HTR-8/SVneo (cell line): ENCODE results near the gene ZNF691.
"Not testable (repeated sequence)": the region's sequence is repeated elsewhere in the genome, so short reads cannot be mapped to it uniquely, and the experiment has no call there.

Source experiments
- DNase-seq: peaks from one replicate; pipeline ENCODE4 v3.0.0; 2011; ENCODE audit warnings: low spot score, mixed read lengths; ENCODE audit not compliant: insufficient read length
- FAIRE-seq: peaks from 2 replicates; lab custom pipeline; 2011; peaks lifted over from hg19 to GRCh38; lab: Jason Lieb, UNC

Gene ZNF691

DNA sequence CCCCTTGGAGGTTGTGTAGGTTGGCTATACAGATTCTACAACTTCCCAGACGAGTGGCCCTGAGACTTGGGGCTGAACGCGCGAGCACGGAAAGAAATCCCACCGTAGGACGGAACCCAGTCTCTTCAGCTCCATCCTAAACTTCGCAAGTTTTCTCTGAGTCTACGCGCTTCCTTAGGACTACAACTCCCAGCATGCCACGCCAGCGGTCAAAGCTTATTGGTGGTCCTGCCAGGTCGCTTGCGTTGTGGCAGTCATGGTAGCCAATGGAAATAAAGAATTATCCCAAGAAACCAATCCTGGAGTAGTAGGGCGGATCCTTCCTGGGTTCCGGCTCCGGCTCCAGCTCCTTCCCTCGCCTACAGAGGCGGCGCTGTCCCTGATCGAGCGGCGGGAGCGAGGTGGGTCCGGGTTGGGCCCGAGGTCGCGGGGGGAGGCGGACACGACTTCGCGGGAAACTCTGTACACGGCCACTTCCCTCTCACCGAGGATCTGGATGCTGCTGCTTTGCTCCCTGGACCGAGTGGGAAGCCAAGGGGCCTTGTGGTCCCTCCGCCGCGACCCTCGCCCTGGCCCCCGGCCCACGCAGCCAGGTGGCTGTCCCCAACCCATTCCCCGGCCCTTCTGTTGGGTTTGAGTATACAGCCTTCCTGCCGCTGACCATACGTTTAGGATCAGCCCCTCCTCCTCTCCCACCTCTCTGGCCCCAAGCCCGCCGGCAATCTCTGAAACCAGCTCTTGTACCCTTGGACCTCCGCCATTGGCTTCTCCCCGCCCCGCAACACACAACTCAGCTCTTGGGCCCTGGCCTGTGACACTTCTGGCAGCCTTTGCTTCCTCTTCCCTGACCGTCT, at the start of gene ZNF691:
ZNF691 (plus strand) TSS at position 357 of the 854 bp plus-strand sequence. CDS start 3,046 bp downstream, outside the sequence.
- FAIRE-seq, result peak; percentile 62
- peak; percentile 98 for DNase-seq

GRCh38 chr1:42797414-42797813, 49.0 kb upstream of the ZNF691 start:
- DNase-seq (no peak), FAIRE-seq (no peak)

DNA sequence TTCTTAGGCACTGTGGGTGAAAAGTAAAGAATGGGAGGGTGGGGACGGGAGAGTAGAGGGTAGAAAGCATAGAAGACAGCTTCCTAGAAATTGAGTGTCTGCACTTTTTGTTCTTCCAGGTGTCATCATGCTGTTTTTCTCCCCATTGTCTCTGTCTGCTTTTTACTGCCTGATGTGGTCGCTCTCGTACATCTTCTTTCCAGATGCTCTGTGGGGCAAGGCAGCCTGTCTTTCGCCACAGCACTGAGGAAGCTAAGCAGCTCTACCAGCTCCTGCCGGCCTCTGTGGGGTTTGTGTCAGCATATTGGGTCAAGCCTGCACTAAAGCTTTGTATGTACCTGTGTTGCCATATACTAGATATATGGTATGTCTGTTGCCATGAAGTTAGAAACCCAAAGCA, 48.4 kb upstream of the ZNF691 start:
- DNase-seq (no peak), FAIRE-seq (no peak)

- FAIRE-seq (no peak), DNase-seq (no peak)
These were observed 44.5 kb upstream of the ZNF691 start for GRCh38 chr1:42801832-42802473.

DNA sequence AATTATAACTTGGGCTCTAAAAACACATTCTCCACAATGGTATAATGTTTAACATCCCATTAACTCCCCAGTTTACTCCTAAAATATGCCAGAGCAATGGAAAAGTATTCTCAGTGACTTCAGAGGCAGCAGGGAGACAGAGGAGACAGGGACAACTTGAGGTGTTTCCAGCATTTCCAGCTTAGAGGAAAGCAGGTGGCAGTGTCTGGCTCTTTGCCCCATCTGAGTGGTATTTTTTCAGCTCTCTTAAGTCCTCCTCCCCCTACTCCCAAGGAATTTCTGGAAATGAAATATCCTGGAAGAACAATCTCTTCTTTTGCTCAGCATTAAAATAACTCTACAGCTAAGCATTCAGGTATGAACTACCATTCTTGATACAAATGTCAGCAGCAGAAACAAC, 40.2 kb upstream of the ZNF691 start:
- DNase-seq, result no peak

GRCh38 chr1:42806593-42806992, 39.8 kb upstream of the ZNF691 start:
- DNase-seq, result peak; percentile 21

More for the DNA sequence above, 40.2 kb upstream of the ZNF691 start:
- FAIRE-seq, result no peak

DNA sequence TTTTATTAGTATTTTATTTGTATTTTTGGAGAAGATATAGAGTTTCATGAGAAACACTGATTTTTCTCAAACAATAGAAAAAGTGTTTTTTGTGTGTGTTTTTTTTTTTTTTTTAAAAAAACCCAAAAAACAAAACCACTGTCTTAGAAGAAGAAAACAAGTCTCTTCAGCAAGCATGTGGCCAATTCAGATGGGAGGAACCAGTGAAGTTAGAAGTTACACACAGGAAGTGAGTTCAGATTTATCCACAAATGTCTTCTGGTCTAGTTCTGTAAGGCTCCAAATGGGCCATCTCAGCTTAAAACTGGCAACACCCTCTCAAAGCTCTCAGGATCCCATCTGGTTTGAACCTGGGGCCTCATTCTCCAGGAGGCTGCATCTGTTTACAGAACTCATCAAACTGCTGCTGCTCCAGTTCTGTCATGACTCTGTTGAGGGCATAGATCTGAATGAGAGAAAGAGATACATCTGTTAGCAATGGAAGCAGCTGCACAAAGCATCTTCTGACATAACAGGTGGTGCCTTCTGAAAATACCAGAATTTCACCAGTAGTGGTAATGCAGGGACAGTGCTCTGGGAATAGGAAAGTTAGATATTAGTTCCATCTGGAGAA, 39.3 kb upstream of the ZNF691 start:
- FAIRE-seq (no peak), DNase-seq (no peak)

More at GRCh38 chr1:42806593-42806992, 39.8 kb upstream of the ZNF691 start:
- no peak for FAIRE-seq

- not testable (repeated sequence) for DNase-seq, FAIRE-seq
These were observed 31.6 kb upstream of the ZNF691 start for GRCh38 chr1:42814815-42815214.

DNA sequence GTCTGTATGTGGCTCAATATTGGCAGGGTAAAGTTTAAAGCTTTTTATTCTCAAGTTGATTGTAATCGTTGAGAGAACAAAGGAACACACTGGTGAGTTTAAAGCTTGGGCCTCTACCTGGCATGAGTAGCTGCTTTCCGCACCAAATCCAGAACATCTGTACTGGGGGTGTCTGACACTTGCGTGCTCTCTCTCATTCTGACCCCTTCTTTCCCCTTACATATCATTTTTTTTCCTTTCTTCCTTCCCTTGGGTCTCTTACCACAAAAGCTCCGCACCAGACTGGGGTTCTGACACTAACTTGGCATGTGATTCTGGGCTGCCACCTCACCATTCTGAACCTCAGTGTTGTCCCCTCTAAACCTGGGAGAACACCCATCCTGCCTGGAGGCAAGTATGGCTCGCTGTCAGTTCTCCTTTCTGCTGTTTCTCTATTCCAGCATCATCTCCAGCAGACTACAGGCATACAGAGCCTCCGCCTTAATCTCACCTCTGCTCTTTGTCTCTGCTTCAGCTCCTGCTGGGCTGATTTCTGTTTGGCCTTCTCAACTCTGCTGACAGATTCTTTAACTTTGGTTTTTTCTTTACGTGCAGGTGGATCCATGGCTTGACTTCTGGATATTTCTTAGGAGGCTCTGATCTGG, 30.4 kb upstream of the ZNF691 start:
- DNase-seq, result no peak
- no peak for FAIRE-seq

DNA sequence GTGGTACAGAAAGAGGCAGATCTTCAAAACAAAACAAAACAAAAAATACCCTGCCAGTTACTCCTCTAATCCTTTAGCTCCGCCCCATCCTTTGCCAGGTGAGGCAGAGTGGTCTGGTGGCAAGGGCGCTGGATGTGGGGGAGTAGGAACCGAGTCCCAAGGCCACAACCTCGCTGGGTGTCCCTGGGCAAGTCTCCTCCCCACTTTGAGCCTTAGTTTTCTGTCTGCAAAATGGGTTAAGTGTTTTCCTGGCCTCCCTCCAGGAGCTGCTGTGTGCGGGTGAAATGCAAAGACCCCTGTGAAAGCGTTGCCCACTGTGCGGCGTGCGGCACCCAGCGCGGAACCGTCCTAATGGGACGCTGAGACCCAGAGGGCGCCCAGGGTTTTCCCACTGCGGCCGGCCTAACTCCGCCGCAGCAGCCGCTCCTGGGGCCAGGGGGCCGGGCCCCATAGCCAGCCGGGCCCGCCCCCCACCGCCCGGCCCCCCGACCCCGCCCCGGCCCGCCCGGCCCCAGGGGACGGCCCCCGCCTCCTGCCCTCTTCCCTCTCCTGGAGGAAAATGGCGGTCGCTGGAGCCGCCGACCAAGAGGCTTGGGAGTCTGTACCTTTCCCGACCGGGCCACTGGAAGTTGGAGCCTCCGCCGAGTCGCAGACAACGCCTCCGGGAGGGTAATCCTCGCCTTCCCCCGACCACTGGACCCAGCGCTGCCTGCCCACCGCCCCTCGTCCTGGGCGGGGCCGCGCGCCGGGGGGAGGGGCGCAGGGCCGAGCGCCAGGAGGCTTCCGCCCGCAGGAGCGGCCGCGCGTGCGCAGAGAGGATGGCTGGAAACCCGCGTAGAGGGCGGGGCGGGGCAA, 29.6 kb upstream of the ZNF691 start, which contains the start of the genes ERMAP and SVBP:
ERMAP (plus strand) TSS at position 538 of the 855 bp plus-strand sequence. CDS start 13,327 bp downstream, outside the sequence.
SVBP (minus strand) TSS at position 813 of the 855 bp plus-strand sequence. CDS start 853 bp downstream, outside the sequence.
- DNase-seq (peak; percentile 84), FAIRE-seq (no peak)

DNA sequence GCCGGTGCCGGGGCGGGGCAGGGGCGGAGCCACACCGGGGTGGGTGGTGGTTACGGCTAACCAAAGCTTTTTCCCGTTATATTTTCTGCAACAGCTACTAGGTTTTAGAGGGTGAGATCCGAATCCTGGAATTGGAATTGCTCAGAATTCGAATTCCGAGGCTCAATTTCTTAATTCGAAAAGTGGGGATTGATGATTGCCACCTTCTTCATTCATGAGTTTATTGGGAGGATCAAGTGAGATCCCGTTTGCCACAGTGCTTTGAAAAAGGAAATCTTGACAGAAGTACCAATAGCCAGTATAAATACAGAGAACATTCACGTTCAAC, 29.0 kb upstream of the ZNF691 start:
- DNase-seq (no peak), FAIRE-seq (no peak)

DNA sequence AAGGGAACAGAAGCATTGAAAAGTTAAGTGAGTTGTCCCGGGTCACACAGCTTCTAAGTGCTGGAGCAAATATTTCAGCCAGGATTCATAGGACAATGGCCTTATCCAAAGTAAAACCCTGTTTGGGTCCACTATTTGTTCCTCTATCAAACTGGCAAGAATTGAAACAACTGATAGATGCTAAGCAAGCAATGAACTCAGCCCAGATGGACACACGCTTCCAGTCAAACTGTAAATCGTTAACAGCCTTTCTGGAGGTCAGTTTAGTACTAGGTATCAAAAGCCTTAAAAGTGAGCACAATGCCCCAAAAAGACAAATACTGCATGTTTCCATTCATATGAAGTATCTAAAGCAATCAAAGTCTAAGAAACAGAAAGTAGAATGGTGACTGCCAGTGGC, 28.4 kb upstream of the ZNF691 start:
- DNase-seq (no peak), FAIRE-seq (no peak)

DNA sequence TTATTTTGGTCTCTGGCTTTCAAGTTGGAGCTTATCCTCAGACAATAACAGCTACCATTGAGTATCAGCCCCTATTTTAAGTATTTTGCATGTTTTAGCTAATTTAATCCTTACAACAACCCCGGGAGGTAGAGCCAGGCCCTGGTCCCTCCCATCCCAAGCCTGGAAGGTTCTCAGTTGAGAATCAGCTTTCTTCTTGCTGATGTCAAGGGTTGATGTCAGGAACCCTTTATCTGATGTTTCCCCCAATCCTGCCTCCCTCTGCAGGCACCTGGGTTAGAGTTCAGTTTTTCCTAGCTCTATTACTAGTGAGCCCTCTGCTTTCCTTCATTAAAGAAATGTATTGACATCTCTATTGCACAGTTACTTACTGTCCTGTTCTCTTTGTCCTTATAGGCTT, 25.6 kb upstream of the ZNF691 start:
- FAIRE-seq, result no peak

GRCh38 chr1:42821690-42822089, 24.7 kb upstream of the ZNF691 start:
- FAIRE-seq (no peak), DNase-seq (no peak)

More for the DNA sequence above, 25.6 kb upstream of the ZNF691 start:
- no peak for DNase-seq

DNA sequence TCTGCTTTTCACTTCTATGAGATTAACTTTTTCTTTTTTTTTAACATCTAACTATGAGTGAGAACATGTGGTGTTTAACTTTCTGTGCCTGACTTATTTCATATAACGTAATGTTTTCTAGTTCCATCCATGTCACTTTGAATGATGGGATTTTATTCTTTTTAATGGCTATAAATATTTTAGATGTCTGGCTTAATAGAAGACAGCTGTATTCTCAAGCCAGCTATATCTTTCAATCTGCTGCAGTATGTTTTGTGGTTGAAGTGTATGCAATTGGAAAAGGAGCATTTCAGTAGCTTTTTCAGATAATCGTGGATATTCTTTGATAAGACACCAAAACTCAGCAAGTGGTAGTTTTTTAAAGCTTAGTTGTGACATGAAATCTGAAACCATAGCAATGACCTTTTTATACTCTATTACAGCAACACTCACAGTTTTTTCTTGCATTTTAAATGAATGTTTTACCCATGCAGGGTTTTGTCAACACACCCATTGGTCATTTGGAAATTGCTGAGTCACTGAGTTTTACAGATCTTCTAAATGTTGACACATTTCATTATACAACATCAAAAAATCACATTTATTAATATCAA, 23.5 kb upstream of the ZNF691 start:
- FAIRE-seq, result no peak

GRCh38 chr1:42824481-42825035, 21.9 kb upstream of the ZNF691 start:
- FAIRE-seq, result no peak
- no peak for DNase-seq

More for the DNA sequence above, 23.5 kb upstream of the ZNF691 start:
- DNase-seq, result no peak

DNA sequence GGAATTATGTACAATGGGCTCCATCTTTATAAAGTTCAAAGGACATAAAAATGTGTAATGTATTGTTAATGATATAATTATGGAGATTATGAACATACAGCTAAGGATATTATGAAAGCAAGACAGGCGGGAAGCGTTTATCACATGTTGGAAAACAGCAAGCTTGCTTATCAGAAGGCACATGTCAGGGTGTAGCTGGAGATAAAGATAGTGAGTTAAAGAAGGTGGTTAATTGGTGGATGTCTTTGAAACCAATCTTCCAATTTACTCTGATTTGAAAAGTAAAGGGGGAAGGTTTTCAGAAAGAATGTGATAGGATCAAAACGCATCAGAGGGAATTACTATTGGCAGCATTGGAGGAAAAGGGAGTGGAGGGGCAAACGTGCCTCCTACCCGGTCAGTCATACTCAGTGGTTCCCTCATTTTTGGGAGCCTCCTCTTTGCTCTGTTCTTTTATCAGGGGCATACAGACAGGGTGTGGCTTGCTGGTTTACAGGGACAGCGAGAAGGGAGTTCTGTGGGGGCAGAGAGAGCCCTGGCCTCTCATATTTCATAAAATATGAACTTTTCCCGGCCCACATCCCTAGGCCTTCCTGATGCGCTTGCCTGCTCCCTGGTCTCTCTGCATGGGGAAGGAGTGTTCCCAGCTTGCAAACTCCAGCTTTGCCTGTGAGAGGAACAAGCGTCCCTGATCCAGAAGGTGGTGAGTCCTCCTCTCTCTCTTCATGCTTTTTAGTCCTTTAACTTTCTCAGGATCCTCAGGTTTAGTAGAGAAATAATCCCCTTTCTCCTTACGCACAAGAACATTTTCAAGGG, 21.2 kb upstream of the ZNF691 start:
- DNase-seq, result no peak
- no peak for FAIRE-seq

- DNase-seq (no peak), FAIRE-seq (no peak)
These were observed 15.8 kb upstream of the ZNF691 start for GRCh38 chr1:42830631-42831030.
